GM23248 (cell line): ENCODE data around the gene GTF3C6.
"Not testable (repeated sequence)": the region's sequence is repeated elsewhere in the genome, so short reads cannot be mapped to it uniquely, and the experiment has no call there.

Experiments
- EZH2 ChIP-seq: fragments of 200-600 bp; sonication (generic); IDR thresholded peaks from 2 replicates; pipeline ENCODE4 v1.6.1; 2018; ENCODE audit warnings: antibody characterized with exemption, mild to moderate bottlenecking; ENCODE audit not compliant: insufficient read depth, poor library complexity, severe bottlenecking
- EZH2phosphoT487 ChIP-seq: fragments of 200-600 bp; sonication (generic); IDR thresholded peaks from 2 replicates; pipeline ENCODE4 v1.6.1; 2018; ENCODE audit warnings: antibody characterized with exemption, moderate library complexity, mild to moderate bottlenecking, low read depth; ENCODE audit not compliant: insufficient read depth

- TF ChIP-seq EZH2phosphoT487, EZH2: not testable (repeated sequence)
Observed at GRCh38 chr6:110962636-110963035, 4.1 kb downstream of the GTF3C6 start.
